HG03025 (cell line): ENCODE results near the gene BIRC5.
"Not testable (repeated sequence)": the region's sequence is repeated elsewhere in the genome, so short reads cannot be mapped to it uniquely, and the experiment has no call there.

Experiments used
- ATAC-seq: cut with Tn5 transposase; IDR thresholded peaks from one replicate; pipeline ENCODE4 v1.9.1; 2021; ENCODE audit warnings: mild to moderate bottlenecking, moderate library complexity; ENCODE audit not compliant: unreplicated experiment, low FRiP score

BIRC5 gene

GRCh38 chr17:78214016-78214705 lies at the start of gene BIRC5:
Gene BIRC5, plus strand, starts transcription at chr17:78214253. Its CDS starts 64 bp downstream, at chr17:78214317.
- ATAC-seq, result no peak

GRCh38 chr17:78164748-78165607 lies 49.1 kb upstream of the BIRC5 start:
- no peak for ATAC-seq

- no peak for ATAC-seq
These were observed 47.6 kb upstream of the BIRC5 start for GRCh38 chr17:78166416-78166815.

- ATAC-seq, result peak; percentile 39
These were observed 45.7 kb upstream of the BIRC5 start, which contains the start of gene SYNGR2 for GRCh38 chr17:78168242-78168902. Gene SYNGR2, plus strand, starts transcription at chr17:78168581. Its CDS starts 36 bp downstream, at chr17:78168617.

- peak; percentile 19 for ATAC-seq
These were observed 44.9 kb upstream of the BIRC5 start for GRCh38 chr17:78168903-78169793.

GRCh38 chr17:78170692-78171590 lies 43.1 kb upstream of the BIRC5 start:
- no peak for ATAC-seq

- not testable (repeated sequence) for ATAC-seq
These were observed 42.3 kb upstream of the BIRC5 start for GRCh38 chr17:78171591-78172248.

GRCh38 chr17:78172249-78173051 lies 41.6 kb upstream of the BIRC5 start:
- ATAC-seq, result no peak

GRCh38 chr17:78173097-78173715 lies 40.8 kb upstream of the BIRC5 start:
- ATAC-seq, result no peak

- ATAC-seq, result no peak
These were observed 39.6 kb upstream of the BIRC5 start for GRCh38 chr17:78174346-78174869.

GRCh38 chr17:78174870-78175642 lies 39.0 kb upstream of the BIRC5 start:
- no peak for ATAC-seq

GRCh38 chr17:78175643-78175981 lies 38.4 kb upstream of the BIRC5 start:
- no peak for ATAC-seq

- ATAC-seq, result no peak
These were observed 37.5 kb upstream of the BIRC5 start for GRCh38 chr17:78176548-78177025.

GRCh38 chr17:78179372-78179771 lies 34.7 kb upstream of the BIRC5 start:
- no peak for ATAC-seq

- ATAC-seq, result no peak
These were observed 34.0 kb upstream of the BIRC5 start for GRCh38 chr17:78180083-78180482.

GRCh38 chr17:78180508-78180907 lies 33.5 kb upstream of the BIRC5 start:
- no peak for ATAC-seq
